Limb (tissue), 2 donors: ENCODE measurements around the gene BANP.
"Not testable (repeated sequence)": the region's sequence is repeated elsewhere in the genome, so short reads cannot be mapped to it uniquely, and the experiment has no call there.

Experiments used
- DNase-seq, 2 donors: peaks; one replicate each; pipeline ENCODE4 v3.0.0-alpha.2; 2016; ENCODE audit errors: extremely low spot score in 2 of 2

Gene BANP

DNA sequence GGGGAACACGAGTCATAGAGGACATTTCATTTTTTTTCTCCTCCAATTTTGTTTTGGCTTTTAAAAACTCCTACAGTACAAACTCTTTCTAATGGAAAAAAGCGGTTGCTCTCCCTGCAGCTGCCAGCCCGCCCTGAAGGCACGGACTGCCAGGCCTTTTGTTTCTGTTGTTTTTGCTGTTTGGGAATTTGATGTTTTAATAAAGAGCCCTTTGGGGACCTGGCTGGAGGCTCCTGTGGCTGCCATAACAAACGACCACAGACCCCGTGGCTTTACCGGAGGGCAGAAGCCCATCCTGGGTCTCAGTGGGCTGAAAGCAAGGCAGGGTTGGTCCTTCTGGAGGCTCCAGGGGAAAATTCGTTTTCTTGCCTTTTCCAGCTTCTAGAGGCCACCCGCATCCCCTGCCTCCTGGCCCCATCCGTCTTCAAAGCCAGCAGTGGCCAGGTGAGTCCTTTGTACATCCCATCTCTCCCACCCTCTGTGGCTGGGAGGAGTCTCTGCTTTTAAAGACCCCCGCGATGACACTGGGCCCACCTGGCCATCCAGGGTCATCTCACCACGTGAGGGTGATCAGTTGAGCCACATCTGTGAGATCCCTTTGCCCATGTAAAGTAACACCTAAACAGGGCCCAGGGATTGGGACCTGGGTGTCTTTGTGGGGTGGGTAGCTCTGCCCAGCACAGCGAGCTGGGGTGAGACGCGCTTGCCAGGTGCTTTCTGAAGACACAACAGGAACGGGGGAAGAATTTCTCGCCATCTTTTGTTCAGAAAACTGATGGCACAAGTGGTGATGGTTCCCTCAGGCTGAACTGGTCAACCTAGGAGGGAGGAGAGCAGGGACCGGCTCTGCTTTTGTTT, 113.9 kb downstream of the BANP start:
- no peak for DNase-seq

DNA sequence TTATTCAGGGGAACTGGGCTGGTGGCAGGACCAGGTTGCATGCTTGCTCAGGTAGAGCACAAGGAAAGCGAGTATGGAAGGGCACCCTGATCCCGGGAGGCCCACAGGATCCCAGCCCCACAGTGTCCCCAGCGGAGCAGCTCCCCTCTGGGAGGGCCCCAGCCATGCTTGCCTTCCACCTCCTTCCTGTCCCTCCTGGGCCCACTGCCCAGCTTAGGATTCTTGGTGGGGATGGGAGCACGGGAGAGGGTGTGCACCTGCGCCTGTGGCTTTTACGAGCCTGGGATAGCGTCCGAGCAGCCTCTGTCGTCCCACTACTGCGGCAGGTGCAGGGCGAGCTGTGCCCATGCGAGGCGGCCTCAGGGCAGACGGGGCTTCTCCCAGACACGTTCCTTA, 114.5 kb downstream of the BANP start:
- no peak for DNase-seq

DNA sequence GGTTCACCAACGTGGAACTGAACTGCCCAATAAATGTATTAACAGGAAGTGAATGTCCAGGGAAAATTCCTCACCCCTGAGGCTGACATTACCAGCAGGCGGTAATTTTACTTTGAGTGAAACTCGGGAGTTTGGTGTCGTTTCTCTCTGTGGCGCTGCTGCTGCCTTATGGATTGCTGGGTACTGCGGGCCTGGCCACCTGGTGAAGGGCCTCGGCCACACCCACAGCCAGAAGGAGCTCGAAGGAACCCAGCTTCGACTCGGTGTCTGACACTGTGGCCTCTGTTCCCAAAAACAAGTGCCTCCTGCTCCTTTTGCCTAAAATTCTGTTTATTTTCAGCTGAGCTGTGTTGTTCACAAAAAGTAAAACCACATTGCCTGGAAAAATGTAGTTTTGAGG, 115.0 kb downstream of the BANP start:
- no peak for DNase-seq

DNA sequence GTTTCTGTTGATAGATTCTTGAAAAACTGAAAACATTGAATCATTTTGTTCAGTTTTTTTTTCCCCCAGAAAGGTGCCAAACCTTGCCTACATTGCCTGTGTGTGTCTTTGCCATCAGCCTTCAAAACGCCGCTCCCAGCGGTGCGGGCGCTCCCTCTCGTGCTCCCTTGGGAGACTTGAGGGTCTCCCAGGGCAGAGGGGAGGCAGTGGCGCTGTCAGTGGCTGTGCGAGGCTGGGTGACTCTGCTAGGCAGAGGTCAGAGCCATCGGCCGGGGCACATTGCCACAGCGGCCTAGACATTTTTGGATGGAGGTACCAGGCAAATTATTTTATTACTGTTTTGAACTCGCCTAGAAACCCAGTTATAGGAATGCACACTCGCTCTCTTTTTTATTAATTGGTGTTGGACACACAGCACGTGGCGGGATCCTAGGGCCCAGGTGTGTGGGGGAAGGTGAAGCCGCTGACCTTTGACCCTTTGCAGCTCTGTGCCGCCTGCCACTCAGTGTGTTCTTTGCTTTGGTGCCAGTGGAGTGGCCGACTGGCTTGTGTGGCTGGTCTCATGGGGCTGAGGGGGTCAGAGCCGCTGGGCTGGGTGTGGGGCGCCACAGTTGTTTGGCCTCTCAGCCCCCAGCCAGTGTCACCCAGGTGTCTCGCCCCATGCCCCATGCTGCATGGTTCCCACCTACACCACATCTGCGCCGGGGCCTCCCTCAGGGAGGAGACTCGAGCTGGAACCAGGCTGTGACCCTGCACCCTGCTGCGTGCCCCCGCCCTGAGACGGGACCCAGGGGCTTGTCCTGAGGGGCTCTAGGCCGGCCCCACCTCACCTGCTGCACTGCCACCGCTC, 115.7 kb downstream of the BANP start:
- no peak for DNase-seq

DNA sequence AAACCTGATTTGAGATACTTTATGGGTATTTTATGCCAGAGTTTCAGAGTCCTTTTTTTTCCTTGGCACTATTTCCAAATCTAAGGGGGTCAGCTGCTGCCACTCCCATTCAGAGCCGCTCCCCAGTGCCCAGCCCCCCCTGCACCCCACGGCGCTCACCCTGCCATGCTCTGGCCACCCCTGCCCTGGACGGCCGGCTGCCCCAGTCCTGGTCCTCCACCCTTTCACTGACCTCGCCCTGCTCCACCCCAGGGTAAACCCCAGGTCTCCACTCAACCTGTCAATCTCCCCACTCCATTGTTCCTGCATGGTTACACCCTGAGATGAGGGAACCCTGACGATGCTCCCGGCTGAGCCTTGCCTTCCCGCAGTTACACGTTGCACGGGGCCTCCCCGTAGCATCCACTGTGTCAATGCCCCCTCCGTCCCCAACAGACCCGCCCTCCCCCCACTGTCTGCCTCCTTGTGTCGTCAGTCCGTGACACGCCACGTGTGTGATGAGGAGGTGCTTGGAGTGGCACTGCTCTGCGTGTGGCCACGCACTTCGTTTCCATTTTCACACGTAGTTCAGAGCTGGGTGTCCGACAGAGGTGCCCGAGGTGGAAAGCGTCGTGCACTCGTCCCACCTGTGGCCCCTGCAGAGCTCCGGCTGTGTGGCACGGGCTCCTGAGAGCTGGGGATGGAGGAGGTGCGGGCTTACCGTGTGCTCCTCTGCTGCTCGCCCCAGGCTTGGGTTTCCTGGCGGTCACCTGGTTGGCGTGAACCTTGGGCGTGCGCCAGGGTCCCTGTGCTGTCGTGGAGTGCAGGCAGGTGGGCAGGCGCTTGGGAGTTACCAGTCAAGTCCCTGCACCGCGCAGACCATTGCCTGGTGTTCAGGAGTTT, 116.5 kb downstream of the BANP start:
- no peak for DNase-seq

DNA sequence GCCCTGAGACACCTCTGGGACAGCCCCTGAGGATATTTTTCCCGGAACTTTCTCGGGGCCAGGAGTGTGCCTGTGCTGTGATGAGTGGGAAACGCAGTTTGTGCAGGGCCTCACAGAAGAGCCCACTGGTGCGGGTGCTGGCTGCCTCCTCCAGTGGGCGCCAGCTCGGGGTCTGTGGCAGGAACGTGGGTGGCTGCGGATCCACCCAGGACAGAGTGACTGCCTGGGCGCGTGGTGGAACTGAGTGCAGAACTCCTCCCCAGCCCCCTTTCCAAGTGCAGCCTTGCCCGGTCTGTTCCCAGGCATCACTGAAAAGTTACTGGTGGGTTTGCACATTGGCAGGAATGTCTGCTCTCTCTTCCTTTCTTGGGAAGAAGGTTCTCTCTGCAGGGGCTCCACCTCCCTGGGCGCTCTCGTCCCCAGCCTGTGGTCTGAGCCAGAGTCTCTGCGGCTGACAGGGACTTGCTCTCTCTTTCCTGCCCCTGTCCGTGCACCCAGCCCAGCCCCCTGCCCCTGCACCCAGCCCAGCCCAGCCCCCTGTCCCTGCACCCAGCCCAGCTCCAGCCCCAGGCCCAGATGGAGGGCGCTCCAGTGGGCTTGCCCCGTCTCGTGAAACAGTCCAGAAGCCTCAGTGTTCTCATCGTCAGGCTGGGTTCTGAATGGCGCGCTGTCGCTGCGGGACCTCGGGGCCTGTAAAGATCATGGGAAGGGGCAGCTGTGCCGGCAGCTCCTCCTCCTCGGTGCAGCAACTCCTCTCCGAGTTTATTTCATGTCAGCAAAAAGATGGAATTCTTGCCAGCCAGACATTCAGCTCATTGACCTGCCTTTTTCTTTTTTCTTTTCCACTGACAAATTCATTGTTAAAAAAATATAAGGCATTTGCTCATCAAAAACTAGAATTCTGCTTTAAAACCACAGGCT, 117.5 kb downstream of the BANP start:
- no peak for DNase-seq

DNA sequence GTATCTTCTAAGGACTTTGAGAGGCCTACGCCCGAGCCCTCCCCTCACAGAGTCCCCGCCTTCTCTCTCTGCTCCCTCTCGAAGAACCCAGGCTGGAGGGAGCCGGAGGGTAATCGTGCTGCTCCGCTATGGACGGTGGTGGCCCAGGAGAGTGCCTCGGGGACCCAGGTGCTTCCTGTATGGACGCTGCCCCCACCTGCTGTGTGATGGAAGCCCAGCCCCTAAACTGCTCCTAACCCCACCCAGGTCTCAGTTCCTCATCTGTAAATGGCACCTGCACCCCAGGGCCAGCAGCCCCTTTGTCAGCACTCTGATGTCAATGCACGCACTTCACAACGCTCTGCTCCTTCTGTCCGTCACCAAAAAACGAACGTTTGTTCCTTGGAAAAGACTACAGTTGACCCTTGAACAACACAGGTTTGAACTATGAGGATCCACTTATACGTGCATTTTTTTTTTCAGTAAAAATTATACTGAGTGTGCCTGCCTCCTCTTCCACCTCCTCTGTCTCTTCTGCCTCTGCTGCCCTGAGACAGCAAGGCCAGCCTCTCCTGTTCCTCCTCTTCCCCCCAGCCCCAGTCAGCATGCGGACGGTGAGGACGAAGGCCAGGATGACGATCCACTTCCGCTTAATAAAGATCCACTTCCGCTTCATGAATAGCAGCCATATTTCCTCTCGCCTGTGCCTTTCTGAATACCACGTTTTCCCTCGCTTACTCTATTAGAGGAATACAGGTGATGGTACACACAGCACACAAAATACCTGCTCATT, 118.3 kb downstream of the BANP start:
- DNase-seq: no peak

DNA sequence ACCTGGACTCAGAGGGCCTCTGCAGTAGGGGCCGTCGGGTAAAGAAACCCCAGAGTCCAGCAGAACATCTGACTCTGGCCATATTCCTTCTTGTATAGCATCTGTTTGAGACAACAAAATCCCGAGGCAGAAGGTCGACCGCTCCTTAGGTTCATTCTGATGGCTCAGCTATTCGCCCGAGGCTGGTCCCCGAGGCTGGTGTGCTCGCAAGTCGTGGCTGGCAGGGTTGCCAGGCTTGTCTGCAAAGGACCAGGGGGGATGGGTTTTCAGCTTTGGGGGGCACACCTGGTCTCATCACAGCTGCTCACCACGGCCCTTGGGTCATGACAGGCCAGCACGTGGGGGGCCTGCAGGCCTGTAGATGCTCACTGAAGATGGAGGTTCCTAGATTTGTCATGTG, 119.1 kb downstream of the BANP start:
- no peak for DNase-seq

DNA sequence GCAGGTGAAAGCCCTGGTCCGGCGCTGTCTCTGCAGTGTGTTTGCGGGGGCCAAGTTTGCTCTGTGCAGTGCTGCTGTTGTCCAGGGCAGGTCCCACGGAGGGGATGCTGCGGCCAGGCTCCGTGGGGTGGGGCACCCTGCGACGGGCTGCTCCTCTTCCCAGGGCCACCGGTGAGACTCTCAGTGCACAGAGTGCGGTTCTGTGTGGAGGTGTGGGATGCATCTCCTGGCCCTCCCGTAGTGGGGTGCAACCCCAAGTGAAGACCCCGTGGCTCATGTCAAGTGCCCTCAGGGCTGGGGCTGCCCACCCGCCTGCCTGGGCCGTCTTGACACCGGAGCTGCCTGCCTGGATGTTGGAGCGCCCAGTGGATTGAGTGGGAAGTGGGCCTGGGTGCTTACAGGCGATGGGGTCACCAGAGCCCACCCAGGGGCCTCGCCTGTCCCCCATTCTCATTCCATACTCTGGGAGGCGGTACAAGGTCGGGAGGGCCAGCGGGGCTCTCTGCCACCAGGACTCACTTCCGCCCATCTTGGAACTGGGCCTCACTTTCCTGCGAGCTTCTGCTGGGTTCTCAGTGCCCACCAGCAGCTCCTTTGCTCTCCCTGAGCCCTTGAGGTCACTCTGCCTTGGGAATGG, 119.9 kb downstream of the BANP start:
- DNase-seq: no peak

DNA sequence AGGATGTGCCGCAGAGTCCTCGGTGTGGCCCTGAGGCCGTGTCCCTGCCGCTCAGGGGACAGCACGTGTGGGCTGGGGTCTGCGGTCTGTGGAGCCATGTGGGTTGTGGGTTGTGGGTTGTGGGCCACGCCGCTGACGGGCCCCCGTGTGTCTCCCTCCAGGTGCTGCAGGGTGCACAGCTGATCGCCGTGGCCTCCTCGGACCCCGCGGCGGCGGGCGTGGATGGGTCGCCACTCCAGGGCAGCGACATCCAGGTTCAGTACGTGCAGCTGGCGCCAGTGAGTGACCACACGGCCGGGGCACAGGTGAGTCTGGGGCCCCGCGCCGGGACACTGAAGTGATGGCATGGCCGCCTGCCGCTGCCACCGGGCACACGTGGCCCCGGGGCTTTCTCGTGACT, 120.7 kb downstream of the BANP start:
- DNase-seq: no peak

DNA sequence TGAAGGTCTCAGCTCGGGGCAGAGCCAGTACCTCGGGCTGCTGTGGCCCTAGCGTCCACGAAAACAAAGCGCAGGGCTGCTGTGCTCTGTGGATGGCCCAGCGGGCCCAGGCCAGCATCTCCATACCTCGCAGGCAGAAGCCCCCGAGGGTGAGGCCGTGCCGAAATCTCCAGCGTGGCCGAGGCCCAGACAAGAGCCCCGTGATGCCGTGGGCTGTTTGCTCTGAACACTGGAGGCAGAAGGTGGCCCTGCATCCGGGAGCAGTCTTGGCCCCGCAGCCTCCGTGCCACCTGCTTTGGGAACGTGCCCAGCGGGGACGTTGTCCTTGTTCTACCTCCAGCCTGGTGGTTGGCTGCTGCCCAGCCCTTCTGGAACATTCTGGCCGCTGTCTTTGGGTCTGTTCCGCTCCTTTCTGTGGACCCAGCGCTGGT, 121.4 kb downstream of the BANP start:
- DNase-seq: no peak

DNA sequence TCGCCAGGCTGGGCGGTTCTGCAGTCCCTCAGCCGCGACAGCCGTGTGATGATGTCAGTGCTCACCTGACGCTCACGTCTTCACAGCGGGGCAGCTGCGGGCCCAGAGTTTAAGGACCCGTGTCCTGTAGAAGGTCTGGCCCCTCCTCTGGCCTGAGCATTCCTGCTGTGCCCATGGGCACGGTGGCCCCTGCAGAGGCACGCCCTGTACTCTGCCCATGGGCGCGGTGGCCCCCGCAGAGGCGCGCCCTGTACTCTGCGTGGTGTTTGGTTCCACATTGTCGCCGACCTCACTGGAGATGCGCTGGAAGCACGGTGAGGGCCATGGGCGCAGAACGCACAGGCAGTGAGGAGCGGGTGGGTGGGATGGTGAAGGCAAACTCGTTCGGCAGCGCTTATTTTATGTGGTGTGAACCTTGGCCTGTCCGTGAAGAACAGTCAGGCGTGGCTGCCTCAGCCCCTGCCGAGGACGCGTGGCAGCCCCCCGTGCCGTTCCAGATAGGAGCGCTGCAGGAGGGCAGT, 122.0 kb downstream of the BANP start:
- no peak for DNase-seq

DNA sequence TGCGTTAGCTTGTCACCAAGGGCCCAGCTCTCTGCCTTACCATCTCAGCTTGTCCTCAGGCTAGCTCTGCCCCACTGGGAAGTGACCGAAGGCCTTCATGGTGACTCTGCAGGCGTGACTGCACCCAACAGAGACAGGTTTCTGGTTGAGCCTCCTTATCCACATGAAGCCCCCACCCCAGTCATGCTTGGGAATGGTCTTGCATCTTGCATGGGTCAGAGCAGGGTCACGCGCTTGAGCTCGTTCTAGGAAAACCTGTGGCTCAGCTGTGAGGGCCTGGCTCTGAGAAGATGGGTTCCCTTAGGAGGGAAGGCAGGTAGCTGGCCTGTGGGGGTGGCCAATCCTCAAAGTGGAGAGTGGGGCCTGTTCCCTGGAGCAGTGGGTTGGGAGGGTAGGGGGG, 122.8 kb downstream of the BANP start:
- DNase-seq: no peak

DNA sequence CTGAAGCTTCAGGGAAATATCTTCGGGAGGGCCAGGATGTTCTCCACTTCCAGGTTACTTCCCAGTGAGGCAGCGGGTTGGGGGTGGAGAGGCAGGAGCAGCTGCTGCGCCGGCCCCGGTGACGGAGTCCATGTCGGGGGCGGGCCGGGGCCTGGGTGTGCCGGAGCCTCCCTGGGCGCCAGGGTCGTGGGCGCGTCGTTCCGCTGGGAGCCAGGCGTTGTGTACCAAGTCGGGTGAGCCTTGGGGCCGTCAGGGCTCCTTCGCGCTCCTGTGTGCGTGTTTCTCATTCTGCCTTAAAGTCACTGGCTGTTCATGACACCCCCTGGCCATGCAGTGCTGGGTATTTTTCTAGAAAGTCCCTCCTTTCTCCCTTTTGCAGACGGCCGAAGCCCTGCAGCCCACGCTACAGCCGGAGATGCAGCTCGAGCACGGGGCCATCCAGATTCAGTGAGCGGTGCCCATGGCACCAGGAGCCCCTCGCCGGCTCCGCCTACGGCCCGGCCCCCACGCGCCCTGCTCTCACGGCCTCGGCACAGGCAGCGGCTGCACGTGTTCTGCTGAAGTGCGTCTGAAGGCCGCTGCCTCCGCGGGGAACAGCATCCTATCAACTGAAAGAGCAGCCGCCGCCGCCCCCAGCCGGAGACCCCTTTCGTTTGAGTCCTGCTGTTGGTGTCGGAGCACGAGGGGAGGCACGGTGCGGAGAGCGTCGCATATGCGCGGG, 125.1 kb downstream of the BANP start:
- peak in 1 of 2 donors; percentile 16 for DNase-seq

DNA sequence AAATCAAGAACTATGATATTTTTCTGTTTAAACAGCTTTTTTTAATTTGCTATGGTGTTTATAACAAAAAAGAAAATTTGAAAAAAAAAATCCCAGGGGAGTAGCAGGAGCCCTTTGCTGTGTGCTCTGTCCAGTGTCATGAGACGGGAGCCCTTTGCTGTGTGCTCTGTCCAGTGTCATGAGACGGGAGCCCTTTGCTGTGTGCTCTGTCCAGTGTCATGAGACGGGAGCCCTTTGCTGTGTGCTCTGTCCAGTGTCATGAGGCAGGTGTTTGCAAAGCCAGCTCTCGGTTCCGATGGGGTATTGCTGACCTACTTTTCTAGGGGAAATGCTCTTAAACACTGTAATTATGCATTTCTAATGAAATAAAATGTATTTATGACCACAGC, 125.7 kb downstream of the BANP start:
- DNase-seq: not testable (repeated sequence)

DNA sequence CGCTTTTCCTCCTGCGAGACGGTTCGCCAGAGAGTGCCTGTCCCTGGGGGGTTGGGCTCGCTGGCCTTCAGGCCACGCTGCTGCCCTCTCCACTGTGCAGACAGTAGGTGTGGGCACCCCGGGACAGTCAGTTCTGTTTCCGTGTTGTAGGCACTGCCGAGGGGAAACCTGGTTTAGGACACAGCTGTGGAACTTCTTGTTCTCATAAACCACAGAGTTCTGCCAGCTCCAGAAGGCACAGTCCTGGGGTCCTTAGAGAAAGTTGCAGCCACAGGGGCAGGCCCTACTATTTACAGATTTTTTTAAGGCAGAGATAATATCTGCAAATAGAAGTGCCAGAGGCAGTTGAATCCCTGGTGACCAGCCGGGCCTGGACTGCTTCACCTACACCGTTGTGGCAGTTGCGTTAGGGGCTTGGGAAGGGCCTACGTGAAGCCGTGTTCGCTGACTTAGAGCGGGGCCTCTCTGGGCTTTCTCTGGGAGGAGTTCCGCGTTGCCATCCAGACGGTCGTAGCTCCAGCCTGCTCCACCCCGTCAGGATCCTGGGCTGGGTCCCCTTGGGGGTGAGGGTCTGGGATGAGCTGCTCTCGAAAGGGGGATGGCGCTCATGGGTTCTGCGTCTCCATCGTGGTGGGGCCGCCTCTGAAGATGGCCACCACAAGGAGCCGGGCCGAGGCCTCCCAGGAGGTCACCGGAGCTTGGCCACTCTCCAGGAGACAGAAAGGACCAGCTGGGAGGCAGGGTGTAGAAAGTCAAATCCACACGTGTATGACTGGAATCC, 126.3 kb downstream of the BANP start:
- no peak for DNase-seq

DNA sequence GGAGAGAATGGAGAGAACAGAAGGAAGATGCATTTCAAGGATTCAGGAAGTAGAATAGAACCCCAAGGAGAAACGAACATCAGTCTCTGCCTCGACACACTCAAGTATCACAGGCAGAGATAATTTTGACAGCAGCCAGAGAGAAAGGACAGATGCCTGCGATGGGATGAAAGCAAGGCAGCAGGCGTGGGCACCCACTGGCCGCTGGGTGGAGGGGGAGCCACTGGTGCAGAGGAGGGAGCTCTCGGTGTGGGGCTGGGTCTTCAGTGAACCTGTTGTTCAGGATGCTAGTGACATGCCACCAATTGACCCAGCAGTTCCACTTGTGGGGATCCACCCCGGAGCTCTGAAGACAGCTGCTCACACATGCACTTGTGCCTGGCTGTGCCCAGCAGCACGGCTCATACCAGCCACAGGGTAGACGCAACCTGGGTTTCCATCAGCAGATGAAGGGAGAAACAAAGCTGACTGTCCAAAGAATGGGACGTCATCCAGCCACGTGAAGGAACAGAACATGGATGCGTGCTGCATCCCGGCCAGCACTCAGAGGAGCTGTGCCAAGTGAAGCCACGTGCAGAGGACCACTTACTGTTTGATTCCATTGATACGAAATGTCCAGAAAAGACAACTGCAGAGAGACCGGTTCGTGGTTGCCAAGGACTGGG, 127.0 kb downstream of the BANP start:
- DNase-seq: no peak
